Spinal cord (tissue), 10 donors: ENCODE results near the gene LCN2. TPM values are rescaled to one million over a fixed set of nuclear protein-coding genes. Genes with fewer than 3 reads are reported as not detected.

Experiments
- DNase-seq, 6 donors: peaks; one replicate each; pipeline versions ENCODE4 v3.0.0 to v3.0.0-alpha.2; 2013 to 2015; ENCODE audit warnings: low spot score in 6 of 6, low read depth in 4 of 6
- H3K27ac ChIP-seq: one replicate; pipeline ENCODE4 v1.5.1; 2013; ENCODE audit warnings: low read depth, low read length, control low read depth
- H3K27me3 ChIP-seq: one replicate; pipeline ENCODE4 v1.6.1; 2013; ENCODE audit warnings: low read length; ENCODE audit not compliant: control insufficient read depth, insufficient read depth
- H3K36me3 ChIP-seq: one replicate; pipeline ENCODE4 v1.6.1; 2013; ENCODE audit warnings: low read length; ENCODE audit not compliant: control insufficient read depth, insufficient read depth
- H3K4me1 ChIP-seq: one replicate; pipeline ENCODE4 v1.6.1; 2013; ENCODE audit warnings: low read length; ENCODE audit not compliant: control insufficient read depth, insufficient read depth
- H3K4me3 ChIP-seq: one replicate; pipeline ENCODE4 v1.5.1; 2013; ENCODE audit warnings: low read depth, low read length, control low read depth
- H3K9me3 ChIP-seq: one replicate; pipeline ENCODE4 v1.6.1; 2013; ENCODE audit warnings: low read length; ENCODE audit not compliant: control insufficient read depth, insufficient read depth
- WGBS: methylation state at CpG from one replicate; pipeline ENCODE4 v1.1.5; 2013; ENCODE audit warnings: missing lambda C conversion rate; ENCODE audit not compliant: insufficient coverage; 5-methylcytosine and 5-hydroxymethylcytosine counted together
- polyA plus RNA-seq, 2 donors: library from polyadenylated mRNA; unstranded; fragments of 120-200 nt; gene quantifications; one replicate each; pipeline ENCODE4 v1.2.1, GENCODE V29; 2013; ENCODE audit not compliant: insufficient read length in 2 of 2
- total RNA-seq, 2 donors: library from RNA; depleted of rRNA in 1 of 2; stranded (reverse); fragments of 120-200 nt in 1 of 2; fragments of >200 nt in 1 of 2; gene quantifications; one replicate each; pipeline versions ENCODE4 v1.2.3 to v1.2.4, GENCODE V29; 2013 to 2014
- donor health status: healthy.

LCN2 gene
- total and polyA plus RNA-seq, 4 donors, result 0.28 to 14.1 (median 0.29) TPM; not detected in 1

DNA sequence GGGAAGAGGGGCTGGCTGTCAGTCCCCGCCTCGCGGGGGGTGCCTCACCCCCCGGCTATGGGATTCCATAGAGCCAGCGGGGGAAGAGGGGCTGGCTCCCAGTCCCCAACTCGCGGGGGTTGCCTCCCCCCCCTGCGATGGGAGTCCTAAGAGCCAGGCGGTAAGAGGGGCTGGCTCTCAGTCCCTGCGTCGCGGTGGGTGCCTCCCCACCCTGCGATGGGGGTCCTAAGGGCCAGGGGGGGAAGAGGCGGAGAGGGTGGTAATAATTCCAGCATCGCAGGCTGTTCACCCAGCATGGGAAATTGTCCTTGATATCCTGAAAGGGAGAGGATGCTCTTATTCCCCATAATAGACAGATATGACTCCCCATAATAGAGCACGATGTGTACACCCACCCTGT is 9.6 kb upstream of the LCN2 start:
- Histone ChIP-seq H3K36me3 (no peaks in the 10 kb centered on the region), H3K27me3 (no peaks in the 10 kb centered on the region), H3K4me1 (no peaks in the 10 kb centered on the region), H3K27ac (no peak overlapping the region), H3K9me3 (no peaks in the 10 kb centered on the region), H3K4me3 (no peak overlapping the region)
- WGBS, result 70% methylated on average over 4 of the region's 16 CpGs
- DNase-seq, result no peak

DNA sequence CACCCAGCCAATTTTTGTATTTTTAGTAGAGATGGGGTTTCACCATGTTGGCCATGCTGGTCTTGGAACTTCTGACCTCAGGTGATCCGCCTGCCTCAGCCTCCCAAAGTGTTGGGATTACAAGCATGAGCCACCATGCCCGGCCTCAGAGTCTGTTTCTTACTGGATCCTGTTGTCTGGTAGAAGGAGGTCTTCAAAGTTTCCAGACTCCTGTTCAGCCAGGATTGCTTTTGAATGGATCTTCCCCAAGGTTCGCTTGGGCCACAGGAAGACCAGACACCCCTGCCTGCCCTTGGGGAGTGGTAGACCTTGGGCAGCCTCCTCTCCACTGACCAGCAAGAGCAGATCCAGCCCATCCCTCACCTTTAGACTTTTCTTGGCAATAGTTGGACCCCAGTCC is 7.6 kb upstream of the LCN2 start:
- Histone ChIP-seq H3K27ac (no peak overlapping the region), H3K36me3 (no peaks in the 10 kb centered on the region), H3K9me3 (no peaks in the 10 kb centered on the region), H3K4me1 (no peaks in the 10 kb centered on the region), H3K27me3 (no peaks in the 10 kb centered on the region), H3K4me3 (no peak overlapping the region)
- no peak for DNase-seq
- WGBS, result 100% methylated on average over 3 of the region's 3 CpGs

DNA sequence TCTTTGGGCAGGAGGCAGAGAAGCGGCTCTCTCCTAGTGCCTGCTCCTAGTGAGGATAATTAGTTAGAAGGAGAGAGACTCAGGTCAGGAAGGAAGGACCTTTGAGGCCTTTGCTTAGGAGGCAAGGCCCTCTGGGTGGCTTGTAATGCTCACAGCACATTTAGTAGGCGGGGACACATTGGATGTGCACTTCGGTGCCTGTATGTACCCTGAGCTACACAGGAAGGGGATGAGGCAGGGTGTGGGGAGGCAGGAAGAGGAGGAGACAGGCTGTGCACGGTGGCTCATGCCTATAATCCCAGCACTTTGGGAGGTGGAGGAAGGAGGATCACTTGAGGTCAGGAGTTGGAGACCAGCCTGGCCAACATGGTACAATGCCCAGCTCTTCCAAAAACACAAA is 7.2 kb upstream of the LCN2 start:
- no peak overlapping the region for H3K27ac ChIP-seq
- H3K4me1 ChIP-seq, result no peaks in the 10 kb centered on the region
- DNase-seq, result no peak
- H3K9me3 ChIP-seq, result no peaks in the 10 kb centered on the region
- 86% methylated on average over 4 of the region's 4 CpGs for WGBS
- H3K36me3 ChIP-seq, result no peaks in the 10 kb centered on the region
- no peak overlapping the region for H3K4me3 ChIP-seq
- H3K27me3 ChIP-seq, result no peaks in the 10 kb centered on the region

DNA sequence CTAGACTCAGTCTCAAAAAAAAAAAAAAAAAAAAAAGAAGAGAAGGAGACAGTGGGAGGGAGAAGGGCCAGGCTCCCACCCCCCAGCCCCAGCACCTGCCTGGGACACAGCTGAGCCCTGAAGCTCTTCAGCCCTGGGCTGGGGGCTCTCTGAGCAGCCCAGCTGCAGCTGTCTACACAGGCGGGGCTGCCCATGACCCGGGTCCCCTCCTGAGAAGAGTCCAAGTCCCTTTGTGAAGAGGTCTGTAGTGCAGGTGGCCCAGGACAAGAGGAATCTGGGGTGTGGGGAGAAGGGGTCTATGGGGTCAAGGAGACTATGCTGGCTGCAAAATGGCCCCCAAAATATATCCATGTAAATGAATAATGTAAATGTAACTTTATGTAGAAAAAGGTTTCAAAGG is 6.7 kb upstream of the LCN2 start:
- H3K27me3 ChIP-seq, result no peaks in the 10 kb centered on the region
- no peak overlapping the region for H3K27ac ChIP-seq
- H3K36me3 ChIP-seq, result no peaks in the 10 kb centered on the region
- DNase-seq, result no peak
- no peaks in the 10 kb centered on the region for H3K4me1 ChIP-seq
- H3K4me3 ChIP-seq, result no peak overlapping the region
- H3K9me3 ChIP-seq, result no peaks in the 10 kb centered on the region
- WGBS, result 88% methylated on average over 1 of the region's 2 CpGs

DNA sequence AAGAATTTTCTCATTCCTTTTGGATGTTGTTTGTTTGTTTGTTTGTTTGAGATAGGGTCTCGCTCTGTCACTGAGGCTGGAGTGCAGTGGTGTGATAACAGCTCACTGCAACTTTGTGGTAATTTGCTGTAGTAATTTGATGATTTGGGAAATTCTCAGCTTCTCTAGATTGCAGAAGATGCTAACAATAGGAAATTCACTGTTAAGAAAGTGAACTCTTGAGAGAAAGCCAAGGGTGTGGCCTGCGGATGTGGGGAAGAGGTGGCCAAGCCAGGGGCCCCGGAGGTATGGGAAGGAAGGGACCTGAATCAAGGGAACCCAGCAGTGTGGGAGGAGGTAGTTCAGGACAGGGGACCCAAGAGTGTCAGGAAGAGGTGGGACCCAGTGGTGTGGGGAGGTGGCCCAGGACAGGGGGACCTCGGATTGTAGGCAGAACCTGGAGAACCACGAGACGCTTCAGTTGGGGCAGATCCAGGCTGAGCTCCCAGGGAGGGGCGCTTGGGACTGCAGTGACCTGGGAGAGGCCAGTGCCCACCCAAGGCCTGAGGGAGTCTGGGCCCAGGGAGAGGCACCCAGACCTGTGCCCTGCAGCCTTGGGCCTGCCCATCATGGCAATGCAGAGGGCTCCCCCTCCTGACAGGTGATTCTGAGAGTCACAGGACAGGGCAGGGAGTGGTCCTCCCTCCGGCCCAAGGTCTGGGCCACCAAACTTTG is 5.6 kb upstream of the LCN2 start:
- DNase-seq, result no peak
- H3K4me3 ChIP-seq, result no peak overlapping the region
- H3K4me1 ChIP-seq, result peaks cover 6% of the 10 kb centered on the region
- no peaks in the 10 kb centered on the region for H3K9me3 ChIP-seq
- H3K27ac ChIP-seq, result no peak overlapping the region
- H3K36me3 ChIP-seq, result no peaks in the 10 kb centered on the region
- H3K27me3 ChIP-seq, result no peaks in the 10 kb centered on the region
- WGBS, result 90% methylated on average over 7 of the region's 8 CpGs

DNA sequence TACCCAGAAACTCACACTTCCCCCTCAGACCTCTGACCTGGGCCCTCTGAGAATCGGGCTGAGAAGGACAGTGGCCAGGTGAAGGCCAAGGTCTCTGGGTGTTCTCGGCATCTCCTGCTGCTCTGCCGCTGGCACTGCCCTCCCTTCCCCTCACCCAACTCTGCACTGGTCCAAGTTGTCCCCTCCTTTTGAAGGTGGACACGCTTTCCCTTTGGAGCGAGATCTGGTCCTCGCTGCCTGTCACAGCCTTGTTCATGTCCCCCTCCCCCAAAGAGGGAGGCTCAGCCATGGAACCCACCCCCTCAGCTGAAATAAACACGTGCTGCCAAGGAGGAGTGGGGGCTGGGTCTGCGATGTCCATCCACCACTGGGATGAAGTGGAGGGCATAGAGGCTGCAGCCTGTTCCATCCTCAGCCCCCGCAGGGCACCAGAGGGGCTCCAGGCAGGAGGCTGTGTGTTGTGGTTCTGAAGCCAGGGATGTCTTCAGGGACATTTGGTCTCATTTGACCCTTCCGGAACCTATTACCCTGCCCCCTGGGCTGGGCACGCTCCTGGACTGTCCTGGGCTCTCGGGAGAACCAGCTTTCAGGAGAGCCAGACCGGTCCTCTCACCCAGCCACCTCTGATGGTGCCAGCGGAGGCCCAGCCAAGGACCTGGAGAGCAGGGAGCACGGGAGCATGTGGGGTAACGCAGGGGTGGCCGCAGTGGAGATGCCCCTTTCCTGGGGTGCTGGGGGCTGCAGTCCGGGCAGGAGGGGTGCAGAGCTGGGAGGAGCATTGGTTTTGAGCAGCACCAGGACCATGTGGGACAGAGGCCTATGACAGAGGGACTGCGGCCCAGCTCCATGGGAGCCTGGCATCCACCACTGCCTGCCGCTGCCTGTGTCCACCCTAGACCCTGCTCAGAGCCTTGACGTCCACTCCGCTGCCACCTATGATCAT is 4.7 kb upstream of the LCN2 start:
- H3K36me3 ChIP-seq, result no peaks in the 10 kb centered on the region
- no peak overlapping the region for H3K27ac ChIP-seq
- DNase-seq, result no peak
- H3K4me1 ChIP-seq, result peaks cover 13% of the 10 kb centered on the region
- no peak overlapping the region for H3K4me3 ChIP-seq
- no peaks in the 10 kb centered on the region for H3K9me3 ChIP-seq
- H3K27me3 ChIP-seq, result no peaks in the 10 kb centered on the region
- 90% methylated on average over 17 of the region's 22 CpGs for WGBS

DNA sequence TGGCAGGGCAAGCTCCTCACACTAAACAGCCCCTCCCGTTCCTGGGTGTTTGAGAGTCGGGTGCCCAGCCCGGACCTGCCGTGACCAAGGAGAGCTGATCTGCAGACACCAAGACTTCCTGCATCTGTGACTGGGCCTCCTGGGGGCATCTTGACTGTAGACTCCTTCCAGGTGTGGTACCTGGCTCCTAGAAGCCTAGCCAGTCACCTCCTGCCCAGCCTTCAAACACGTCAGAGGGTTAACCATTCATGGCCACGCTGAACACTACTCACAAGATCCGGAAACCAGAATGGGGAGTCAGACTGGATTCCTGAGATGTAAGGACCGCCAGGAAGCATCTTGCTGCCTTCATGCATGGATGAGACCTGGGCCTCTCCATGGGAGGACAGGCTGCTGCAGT is 3.7 kb upstream of the LCN2 start:
- WGBS, result 83% methylated on average over 8 of the region's 8 CpGs
- no peak for DNase-seq
- Histone ChIP-seq H3K4me3 (no peak overlapping the region), H3K4me1 (peaks cover 15% of the 10 kb centered on the region), H3K27me3 (no peaks in the 10 kb centered on the region), H3K36me3 (no peaks in the 10 kb centered on the region), H3K9me3 (no peaks in the 10 kb centered on the region), H3K27ac (no peak overlapping the region)

DNA sequence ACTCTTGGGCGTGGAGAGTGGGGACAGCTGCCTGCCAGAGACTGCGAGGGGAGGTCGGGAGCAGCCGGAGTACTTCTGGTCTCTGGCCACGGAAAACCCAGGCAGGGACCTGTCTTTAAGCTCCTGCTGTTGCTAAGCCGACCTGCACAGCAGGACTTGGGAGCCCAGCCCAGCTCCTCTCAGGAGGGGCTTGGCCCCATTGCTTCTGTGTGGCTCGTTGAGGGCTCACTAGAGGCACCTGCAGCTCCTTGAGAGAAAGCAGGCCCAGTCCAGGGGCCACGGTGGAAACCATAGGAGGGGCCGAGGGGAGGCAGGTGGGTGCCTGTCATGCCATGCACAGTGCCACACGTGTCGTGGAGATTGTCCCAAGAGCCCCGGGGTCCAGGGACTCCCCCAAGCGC is 3.3 kb upstream of the LCN2 start:
- H3K27ac ChIP-seq, result no peak overlapping the region
- 76% methylated on average over 13 of the region's 13 CpGs for WGBS
- no peaks in the 10 kb centered on the region for H3K9me3 ChIP-seq
- H3K27me3 ChIP-seq, result no peaks in the 10 kb centered on the region
- H3K4me1 ChIP-seq, result peaks cover 17% of the 10 kb centered on the region
- no peak overlapping the region for H3K4me3 ChIP-seq
- H3K36me3 ChIP-seq, result no peaks in the 10 kb centered on the region
- no peak for DNase-seq

DNA sequence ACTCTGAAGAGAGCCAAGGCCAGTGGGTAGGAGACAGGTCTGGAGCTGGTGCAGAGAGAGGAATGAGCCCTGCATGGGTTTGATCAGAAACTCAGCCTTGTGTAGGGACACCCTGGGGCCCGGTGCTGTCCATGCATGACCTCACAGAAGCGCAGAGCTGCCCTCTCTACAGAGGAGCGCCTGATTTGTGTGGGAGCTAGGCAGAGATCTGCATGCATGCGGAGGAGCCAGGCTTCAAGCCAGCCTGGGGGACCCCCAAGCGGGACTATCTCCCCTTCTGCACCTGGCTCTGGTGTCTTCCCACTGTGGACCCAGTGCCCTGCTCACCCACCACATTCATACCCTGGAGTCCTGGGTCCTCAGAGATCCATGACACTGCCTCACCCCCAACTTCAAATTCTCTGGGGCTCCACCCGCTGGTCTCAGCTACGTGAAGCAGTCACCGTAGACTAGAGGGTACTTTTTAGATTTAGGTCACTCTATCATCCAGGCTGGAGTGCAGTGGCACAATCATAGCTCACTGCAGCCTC is 2.6 kb upstream of the LCN2 start:
- no peak overlapping the region for H3K4me3 ChIP-seq
- H3K9me3 ChIP-seq, result no peaks in the 10 kb centered on the region
- no peak overlapping the region for H3K27ac ChIP-seq
- H3K27me3 ChIP-seq, result no peaks in the 10 kb centered on the region
- H3K36me3 ChIP-seq, result no peaks in the 10 kb centered on the region
- H3K4me1 ChIP-seq, result peaks cover 17% of the 10 kb centered on the region
- 86% methylated on average over 7 of the region's 8 CpGs for WGBS
- DNase-seq, result no peak
